A673 (cell line): ENCODE measurements around the gene RBPMS2.

ENCODE experiments used
- EZH2 ChIP-seq: fragments of 200-600 bp; sonication (generic); IDR thresholded peaks from 2 replicates; pipeline ENCODE4 v1.6.1; 2017; ENCODE audit warnings: borderline replicate concordance, low read depth, mild to moderate bottlenecking, mixed read lengths, antibody characterized with exemption, low read length; ENCODE audit not compliant: poor library complexity, severe bottlenecking
- TF ChIP-seq, protein P1 (sequence below): fragments of 300-800, 200-600 bp; sonication (generic); conservative IDR thresholded peaks from 2 replicates; pipeline ENCODE4 v1.5.1; 2017; ENCODE audit warnings: low read depth, mild to moderate bottlenecking, antibody characterized with exemption, low read length, moderate library complexity, mixed read lengths

DNA sequence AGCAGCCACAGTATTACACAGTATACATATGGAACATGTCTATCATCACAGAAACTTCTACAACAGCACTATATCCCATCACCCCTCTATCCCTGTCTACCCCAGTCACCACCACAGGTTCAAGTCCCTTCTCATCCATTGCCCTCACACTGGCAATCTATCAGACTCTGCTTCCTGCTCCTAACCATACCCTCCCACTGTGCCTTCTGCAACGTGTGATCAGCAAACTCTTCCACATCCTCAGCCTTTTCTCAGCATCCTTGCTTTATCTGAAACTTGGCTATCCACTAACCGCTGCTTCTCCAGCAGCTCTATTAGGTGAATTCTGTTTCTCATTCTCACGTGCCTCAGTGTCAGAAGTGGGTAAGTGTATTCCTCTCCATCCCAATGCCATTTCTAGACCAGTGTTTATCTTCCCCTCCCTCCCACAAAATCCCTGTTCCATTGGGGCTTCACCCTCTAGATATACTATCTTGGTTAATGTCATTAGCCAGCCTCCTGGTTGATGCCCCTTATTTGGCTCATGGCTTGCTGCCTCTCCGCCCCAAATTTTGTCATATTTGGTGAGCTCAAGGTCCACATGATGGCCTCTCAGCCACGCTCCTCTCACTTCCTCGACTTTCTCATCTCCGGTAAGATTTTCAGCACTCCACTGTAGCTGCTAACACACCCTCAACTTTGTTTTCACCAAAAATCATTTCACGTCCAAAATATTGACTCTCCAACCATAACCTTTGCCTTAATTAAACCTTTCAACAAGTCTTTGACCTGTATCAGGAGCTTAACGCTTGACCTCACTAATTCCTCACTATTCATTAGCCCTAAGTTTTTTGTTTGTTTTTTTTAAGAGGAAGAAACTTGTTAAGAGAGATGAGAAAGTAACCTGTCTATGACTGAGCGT is 69.1 kb downstream of the RBPMS2 start:
- TF ChIP-seq, protein P1, sequence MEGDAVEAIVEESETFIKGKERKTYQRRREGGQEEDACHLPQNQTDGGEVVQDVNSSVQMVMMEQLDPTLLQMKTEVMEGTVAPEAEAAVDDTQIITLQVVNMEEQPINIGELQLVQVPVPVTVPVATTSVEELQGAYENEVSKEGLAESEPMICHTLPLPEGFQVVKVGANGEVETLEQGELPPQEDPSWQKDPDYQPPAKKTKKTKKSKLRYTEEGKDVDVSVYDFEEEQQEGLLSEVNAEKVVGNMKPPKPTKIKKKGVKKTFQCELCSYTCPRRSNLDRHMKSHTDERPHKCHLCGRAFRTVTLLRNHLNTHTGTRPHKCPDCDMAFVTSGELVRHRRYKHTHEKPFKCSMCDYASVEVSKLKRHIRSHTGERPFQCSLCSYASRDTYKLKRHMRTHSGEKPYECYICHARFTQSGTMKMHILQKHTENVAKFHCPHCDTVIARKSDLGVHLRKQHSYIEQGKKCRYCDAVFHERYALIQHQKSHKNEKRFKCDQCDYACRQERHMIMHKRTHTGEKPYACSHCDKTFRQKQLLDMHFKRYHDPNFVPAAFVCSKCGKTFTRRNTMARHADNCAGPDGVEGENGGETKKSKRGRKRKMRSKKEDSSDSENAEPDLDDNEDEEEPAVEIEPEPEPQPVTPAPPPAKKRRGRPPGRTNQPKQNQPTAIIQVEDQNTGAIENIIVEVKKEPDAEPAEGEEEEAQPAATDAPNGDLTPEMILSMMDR, result no peak
- TF ChIP-seq EZH2, result no peak
